WTC11 (cell line): ENCODE results near the gene DNAAF5. TPM values are rescaled to one million over a fixed set of nuclear protein-coding genes. Genes with fewer than 3 reads are reported as not detected.

Experiments used
- ATAC-seq: fragments of 200-7000 bp; cut with Tn5 transposase; 2 replicates; pipeline ENCODE4 v1.10.0; 2021; ENCODE audit warnings: mild to moderate bottlenecking, moderate library complexity
- CTCF ChIA-PET: fragments of 300-600 bp; sonication (Branson Sonifier 250); formaldehyde crosslinking; loops from one replicate; lab custom pipeline; 2021; ENCODE audit warnings: antibody characterized with exemption; lab: Charles Lee
- POLR2A ChIA-PET: fragments of 350-600 bp; sonication (Branson Sonifier 250); formaldehyde crosslinking; loops from one replicate; lab custom pipeline; 2021; ENCODE audit warnings: antibody characterized with exemption; lab: Charles Lee
- DNase-seq: peaks from one replicate; pipeline ENCODE4 v3.0.0; 2021; ENCODE audit warnings: low spot score
- H3K27ac Mint-ChIP-seq: 2 replicates; pipeline ENCODE4 v1.8.0; 2021; ENCODE audit warnings: mixed read lengths
- H3K27me3 Mint-ChIP-seq: 2 replicates; pipeline ENCODE4 v1.8.0; 2021; ENCODE audit warnings: low read depth, mild to moderate bottlenecking, moderate library complexity, mixed read lengths
- H3K36me3 Mint-ChIP-seq: 2 replicates; pipeline ENCODE4 v1.8.0; 2021; ENCODE audit warnings: mixed read lengths
- H3K4me1 Mint-ChIP-seq: 2 replicates; pipeline ENCODE4 v1.8.0; 2022; ENCODE audit warnings: mixed read lengths
- H3K4me3 Mint-ChIP-seq: 2 replicates; pipeline ENCODE4 v1.8.0; 2021; ENCODE audit warnings: mild to moderate bottlenecking, moderate library complexity, mixed read lengths
- H3K9me3 Mint-ChIP-seq: 2 replicates; pipeline ENCODE4 v1.8.0; 2021; ENCODE audit warnings: mixed read lengths
- AR ChIP-seq: fragments of 250-450 bp; sonication (Bioruptor Pico); IDR thresholded peaks from 2 replicates; pipeline ENCODE4 v1.9.0; 2021; ENCODE audit warnings: mild to moderate bottlenecking
- ATF3 ChIP-seq: sonication (generic); formaldehyde crosslinking; conservative IDR thresholded peaks from 2 replicates; pipeline ENCODE4 v1.8.1; 2022; ENCODE audit warnings: mild to moderate bottlenecking, missing genetic modification reagents
- ATF6 ChIP-seq: sonication (generic); formaldehyde crosslinking; IDR thresholded peaks from 2 replicates; pipeline ENCODE4 v1.8.1; 2023; ENCODE audit warnings: mild to moderate bottlenecking, missing genetic modification reagents
- CBFB ChIP-seq: sonication (generic); formaldehyde crosslinking; IDR thresholded peaks from 2 replicates; pipeline ENCODE4 v1.8.1; 2022; ENCODE audit warnings: mild to moderate bottlenecking, low read depth, missing genetic modification reagents
- E2F1 ChIP-seq: sonication (generic); formaldehyde crosslinking; IDR thresholded peaks from 2 replicates; pipeline ENCODE4 v1.8.0; 2022; ENCODE audit warnings: mild to moderate bottlenecking, missing genetic modification reagents
- ESRRA ChIP-seq: sonication (generic); formaldehyde crosslinking; IDR thresholded peaks from 2 replicates; pipeline ENCODE4 v1.8.1; 2022; ENCODE audit warnings: mild to moderate bottlenecking, missing genetic modification reagents, borderline replicate concordance
- MAX ChIP-seq: sonication (generic); formaldehyde crosslinking; IDR thresholded peaks from 2 replicates; pipeline ENCODE4 v1.8.0; 2022; ENCODE audit warnings: mild to moderate bottlenecking, missing genetic modification reagents
- NFATC4 ChIP-seq: fragments of 250-450 bp; sonication (Bioruptor Pico); IDR thresholded peaks from 2 replicates; pipeline ENCODE4 v1.9.0; 2021; ENCODE audit warnings: mild to moderate bottlenecking
- NFE2L1 ChIP-seq: sonication (generic); formaldehyde crosslinking; IDR thresholded peaks from 2 replicates; pipeline ENCODE4 v1.8.1; 2023; ENCODE audit warnings: missing genetic modification reagents
- NR3C1 ChIP-seq: sonication (generic); formaldehyde crosslinking; conservative IDR thresholded peaks from 2 replicates; pipeline ENCODE4 v1.8.1; 2023; ENCODE audit warnings: low read depth, mild to moderate bottlenecking, missing genetic modification reagents
- PRDM15 ChIP-seq: sonication (generic); formaldehyde crosslinking; IDR thresholded peaks from 2 replicates; pipeline ENCODE4 v1.8.0; 2022; ENCODE audit warnings: missing genetic modification reagents
- PRRX2 ChIP-seq: fragments of 250-450 bp; sonication (Bioruptor Pico); IDR thresholded peaks from 2 replicates; pipeline ENCODE4 v1.8.0; 2021; ENCODE audit warnings: mild to moderate bottlenecking
- SMAD4 ChIP-seq: sonication (generic); formaldehyde crosslinking; IDR thresholded peaks from 2 replicates; pipeline ENCODE4 v1.8.0; 2022; ENCODE audit warnings: mild to moderate bottlenecking, missing genetic modification reagents
- TCF7 ChIP-seq: sonication (generic); formaldehyde crosslinking; IDR thresholded peaks from 2 replicates; pipeline ENCODE4 v1.8.0; 2022; ENCODE audit warnings: mild to moderate bottlenecking, low read depth, missing genetic modification reagents, moderate library complexity
- TEAD4 ChIP-seq: sonication (generic); formaldehyde crosslinking; IDR thresholded peaks from 2 replicates; pipeline ENCODE4 v1.8.0; 2022; ENCODE audit warnings: mild to moderate bottlenecking, missing genetic modification reagents
- ZNF671 ChIP-seq: fragments of 250-450 bp; sonication (Bioruptor Pico); IDR thresholded peaks from 2 replicates; pipeline ENCODE4 v1.8.0; 2021; ENCODE audit warnings: mild to moderate bottlenecking
- total RNA-seq: library from RNA; stranded (reverse); gene quantifications from 3 replicates; pipeline ENCODE4 v1.2.3, GENCODE V29; 2021

DNAAF5 gene
- total RNA-seq, 1 experiment from 2014 or later: 62.2 TPM

- Mint-ChIP-seq H3K4me3 (no peak overlapping the region), H3K9me3 (no peaks in the 10 kb centered on the region), H3K36me3 (peaks cover 9% of the 10 kb centered on the region; the same call in 1 of the 2 replicates), H3K27me3 (no peaks in the 10 kb centered on the region), H3K27ac (peak overlapping the region; percentile 12; the same call in 1 of the 2 replicates), H3K4me1 (peaks cover 64% of the 10 kb centered on the region)
- DNase-seq (no peak), ATAC-seq (no peak)
- no peak for TF ChIP-seq MAX (CRISPR knock-in tag)
- TF ChIP-seq ZNF671 (CRISPR knock-in tag): no peak
- no peak for TF ChIP-seq PRRX2 (CRISPR knock-in tag)
- TF ChIP-seq PRDM15 (CRISPR knock-in tag): no peak
- no peak for TF ChIP-seq ESRRA (CRISPR knock-in tag)
- ChIA-PET CTCF (interaction anchor here (0.7 to 2.4 kb wide), 2 partner anchors 13 to 254 kb away, joined by 6 to 15 read pairs; no protein-coding TSS in a partner anchor), POLR2A (no interaction called here)
These were observed 97.6 kb downstream of the DNAAF5 start for GRCh38 chr7:824081-824480.

- no peaks in the 10 kb centered on the region for H3K27me3 Mint-ChIP-seq
- H3K4me1 Mint-ChIP-seq: peaks cover 61% of the 10 kb centered on the region
- no peak for ATAC-seq
- H3K9me3 Mint-ChIP-seq: no peaks in the 10 kb centered on the region
- TF ChIP-seq E2F1 (CRISPR knock-in tag): no peak
- no peak for TF ChIP-seq NR3C1 (CRISPR knock-in tag)
- TF ChIP-seq AR (CRISPR knock-in tag): no peak
- no peak for TF ChIP-seq CBFB (CRISPR knock-in tag)
- TF ChIP-seq SMAD4 (CRISPR knock-in tag): no peak
- no peak for TF ChIP-seq PRRX2 (CRISPR knock-in tag)
- TF ChIP-seq ATF3 (CRISPR knock-in tag): no peak
- TF ChIP-seq NFATC4 (CRISPR knock-in tag): no peak
- no peak for TF ChIP-seq NFE2L1 (CRISPR knock-in tag)
- no peak for TF ChIP-seq TEAD4 (CRISPR knock-in tag)
- no peak for TF ChIP-seq ATF6 (CRISPR knock-in tag)
- no peak for TF ChIP-seq TCF7 (CRISPR knock-in tag)
- H3K27ac Mint-ChIP-seq: 0 out of 2 replicates have a peak overlapping the region, but pooled peaks have one; percentile 29
- ChIA-PET CTCF (interaction anchor here (0.7 to 2.4 kb wide), 3 partner anchors 12 to 255 kb away, joined by 3 to 15 read pairs (median 6); no protein-coding TSS in a partner anchor), POLR2A (no interaction called here)
- H3K36me3 Mint-ChIP-seq: peaks cover 5% of the 10 kb centered on the region; the same call in 1 of the 2 replicates
- no peak overlapping the region for H3K4me3 Mint-ChIP-seq
- DNase-seq: no peak
These were observed 98.2 kb downstream of the DNAAF5 start for GRCh38 chr7:824664-825063.
